Endothelial cell of umbilical vein (primary cell): Measurements from ENCODE around the gene NQO2. TPM values are rescaled to one million over a fixed set of nuclear protein-coding genes. Genes with fewer than 3 reads are reported as not detected.

Source experiments
- BruUV-seq: library from RNA; stranded (reverse); fragments of 400-500 nt; replicated peaks from 2 replicates; lab custom pipeline; 2021; lab: Mats Ljungman, UMichigan
- CTCF ChIA-PET: fragments of 300-600, 350-600 bp; sonication (Branson Sonifier 250); formaldehyde crosslinking; loops from one replicate; lab custom pipeline; 2021; ENCODE audit warnings: antibody characterized with exemption, inconsistent platforms; lab: Charles Lee
- POLR2A ChIA-PET: fragments of 300-600, 350-600 bp; sonication (Branson Sonifier 250); formaldehyde crosslinking; loops from one replicate; lab custom pipeline; 2021; ENCODE audit warnings: antibody characterized with exemption, inconsistent platforms; lab: Charles Lee
- DNase-seq: peaks from one replicate; pipeline ENCODE4 v3.0.0-alpha.2; 2011; ENCODE audit warnings: low read depth, low spot score
- FAIRE-seq: peaks from 2 replicates; lab custom pipeline; 2011; peaks lifted over from hg19 to GRCh38; lab: Jason Lieb, UNC
- H2AFZ ChIP-seq: 2 replicates; pipeline ENCODE4 v1.6.0; 2012; ENCODE audit warnings: low read depth, low read length, control low read depth, inconsistent platforms
- H3K27ac ChIP-seq: 2 replicates; pipeline ENCODE4 v1.5.1; 2011; ENCODE audit warnings: low read depth, mild to moderate bottlenecking, control low read depth, low read length, moderate library complexity; ENCODE audit not compliant: insufficient read depth
- H3K27me3 ChIP-seq, 2 experiments: 2 replicates each; pipeline versions ENCODE4 v1.6.0 to v1.6.1; 2011; ENCODE audit warnings: low read length in 2 of 2, mixed read lengths in 1 of 2; ENCODE audit not compliant: control insufficient read depth in 2 of 2, insufficient read depth in 2 of 2
- H3K36me3 ChIP-seq, 2 experiments: 2 replicates in 1 of 2; 3 replicates in 1 of 2; pipeline ENCODE4 v1.5.1; 2011; ENCODE audit warnings: low read length in 2 of 2, mild to moderate bottlenecking in 1 of 2, moderate library complexity in 1 of 2; ENCODE audit not compliant: control insufficient read depth in 2 of 2, insufficient read depth in 2 of 2; ENCODE audit errors: extremely low read depth in 1 of 2
- H3K4me1 ChIP-seq: 3 replicates; pipeline ENCODE4 v1.5.1; 2011; ENCODE audit warnings: mild to moderate bottlenecking, low read length; ENCODE audit not compliant: control insufficient read depth, insufficient read depth; ENCODE audit errors: extremely low read depth
- H3K4me2 ChIP-seq: 2 replicates; pipeline ENCODE4 v1.6.1; 2011; ENCODE audit warnings: low read length, control low read depth, mixed read lengths; ENCODE audit not compliant: insufficient read depth
- H3K4me3 ChIP-seq, 3 experiments: fragments of 200-600 bp in 1 of 3; sonication (generic), shearing (Covaris generic) in 1 of 3; replicated peaks in 1 of 3; 2 replicates each; pipeline ENCODE4 v1.5.1; 2011 to 2016; ENCODE audit warnings: control low read depth in 3 of 3, low read length in 3 of 3, mild to moderate bottlenecking in 2 of 3, inconsistent platforms in 1 of 3, low read depth in 1 of 3, moderate library complexity in 1 of 3; ENCODE audit not compliant: insufficient read depth in 1 of 3
- H3K79me2 ChIP-seq: 2 replicates; pipeline ENCODE4 v1.6.0; 2012; ENCODE audit warnings: low read length, inconsistent platforms; ENCODE audit not compliant: control insufficient read depth, insufficient read depth
- H3K9ac ChIP-seq: replicated peaks from 2 replicates; pipeline ENCODE3; 2011; ENCODE audit warnings: low read length, control low read depth; ENCODE audit not compliant: insufficient read depth; ENCODE audit errors: extremely low read depth
- H3K9me1 ChIP-seq: replicated peaks from 3 replicates; pipeline ENCODE4 v1.6.0; 2011; ENCODE audit warnings: mild to moderate bottlenecking, low read length; ENCODE audit not compliant: control insufficient read depth, insufficient read depth; ENCODE audit errors: extremely low read depth
- H3K9me3 ChIP-seq: replicated peaks from 2 replicates; pipeline ENCODE4 v1.5.1; 2012; ENCODE audit warnings: low read length, inconsistent platforms; ENCODE audit not compliant: control insufficient read depth, insufficient read depth
- H4K20me1 ChIP-seq: replicated peaks from 2 replicates; pipeline ENCODE3; 2011; ENCODE audit warnings: mild to moderate bottlenecking, low read length; ENCODE audit not compliant: control insufficient read depth, insufficient read depth; ENCODE audit errors: extremely low read depth
- EZH2 ChIP-seq: IDR thresholded peaks from 2 replicates; pipeline ENCODE4 v1.6.1; 2012; ENCODE audit warnings: borderline replicate concordance, low read depth, mild to moderate bottlenecking, moderate library complexity, low read length, inconsistent platforms; ENCODE audit not compliant: severe bottlenecking
- FOS ChIP-seq: IDR thresholded peaks from 2 replicates; pipeline ENCODE4 v1.6.1; 2011; ENCODE audit warnings: mild to moderate bottlenecking, low read length, moderate library complexity, borderline replicate concordance; ENCODE audit not compliant: insufficient read depth
- GATA2 ChIP-seq: IDR thresholded peaks from 2 replicates; pipeline ENCODE4 v1.7.0; 2011; ENCODE audit warnings: low read depth, mild to moderate bottlenecking, moderate library complexity, mixed read lengths, low read length; ENCODE audit not compliant: insufficient read length, insufficient read depth
- JUN ChIP-seq: IDR thresholded peaks from 2 replicates; pipeline ENCODE4 v1.6.1; 2011; ENCODE audit warnings: borderline replicate concordance, low read depth; ENCODE audit not compliant: insufficient read length, insufficient read depth
- MYC ChIP-seq: IDR thresholded peaks from one replicate; pipeline ENCODE4 v1.6.1; 2011; ENCODE audit warnings: mild to moderate bottlenecking, low read depth, low read length
- POLR2A ChIP-seq: IDR thresholded peaks from 2 replicates; pipeline ENCODE4 v1.6.1; 2012; ENCODE audit warnings: low read depth, mild to moderate bottlenecking, control low read depth, low read length
- POLR2AphosphoS5 ChIP-seq: IDR thresholded peaks from 2 replicates; pipeline ENCODE4 v1.6.1; 2012; ENCODE audit warnings: low read depth, mild to moderate bottlenecking, control low read depth, low read length, moderate library complexity; ENCODE audit not compliant: insufficient read depth
- dilution Hi-C: fragments of 300-500 bp; cut with MboI; formaldehyde crosslinking; loops from one replicate; pipeline ENCODE4 v1.15.0; 2019; ENCODE audit warnings: low sequenced_read_pairs; ENCODE audit not compliant: extremely low pct_ligation_motif_present
- intact Hi-C: fragments of 100-400 bp; cut with micrococcal nuclease; formaldehyde crosslinking; loops from one replicate; pipeline ENCODE4 v1.10.0; 2022
- polyA plus RNA-seq, 4 experiments: library from polyadenylated mRNA; depleted of rRNA in 3 of 4; stranded (reverse) in 3 of 4; unstranded in 1 of 4; fragments of >200 nt; gene quantifications; 2 replicates each; pipeline versions ENCODE4 v1.2.1 to v1.2.3, GENCODE V29; 2011 to 2012; ENCODE audit warnings: missing spikeins in 1 of 4
- total RNA-seq: library from RNA; stranded (reverse); gene quantifications from 2 replicates; pipeline ENCODE4 v1.2.3, GENCODE V29; 2021
- TF ChIP-seq, protein P1 (sequence below), 2 donors: IDR thresholded peaks; 1 replicate in 1 of 2; 2 replicates in 1 of 2; pipeline ENCODE4 v1.5.1; 2011; ENCODE audit warnings: low read length in 2 of 2, mild to moderate bottlenecking in 2 of 2, moderate library complexity in 2 of 2, control low read depth in 1 of 2, inconsistent platforms in 1 of 2, low read depth in 1 of 2; ENCODE audit not compliant: insufficient read depth in 1 of 2; ENCODE audit errors: extremely low read depth in 1 of 2
- TF ChIP-seq, protein P2 (sequence below): IDR thresholded peaks from 2 replicates; pipeline ENCODE4 v1.6.1; 2011; ENCODE audit not compliant: insufficient read depth, insufficient read length

Gene NQO2
- total and polyA plus RNA-seq, 2 donors (not counting 3 experiments of a cell fraction or from before 2014, with no cell fraction given), result 27.6 to 48.0 TPM

GRCh38 chr6:3063733-3064700 lies 64.3 kb downstream of the NQO2 start:
- TF ChIP-seq JUN (no peak), POLR2A (no peak), EZH2 (no peak), POLR2AphosphoS5 (no peak), MYC (no peak), FOS (no peak), GATA2 (no peak)
- TF ChIP-seq, protein P1, sequence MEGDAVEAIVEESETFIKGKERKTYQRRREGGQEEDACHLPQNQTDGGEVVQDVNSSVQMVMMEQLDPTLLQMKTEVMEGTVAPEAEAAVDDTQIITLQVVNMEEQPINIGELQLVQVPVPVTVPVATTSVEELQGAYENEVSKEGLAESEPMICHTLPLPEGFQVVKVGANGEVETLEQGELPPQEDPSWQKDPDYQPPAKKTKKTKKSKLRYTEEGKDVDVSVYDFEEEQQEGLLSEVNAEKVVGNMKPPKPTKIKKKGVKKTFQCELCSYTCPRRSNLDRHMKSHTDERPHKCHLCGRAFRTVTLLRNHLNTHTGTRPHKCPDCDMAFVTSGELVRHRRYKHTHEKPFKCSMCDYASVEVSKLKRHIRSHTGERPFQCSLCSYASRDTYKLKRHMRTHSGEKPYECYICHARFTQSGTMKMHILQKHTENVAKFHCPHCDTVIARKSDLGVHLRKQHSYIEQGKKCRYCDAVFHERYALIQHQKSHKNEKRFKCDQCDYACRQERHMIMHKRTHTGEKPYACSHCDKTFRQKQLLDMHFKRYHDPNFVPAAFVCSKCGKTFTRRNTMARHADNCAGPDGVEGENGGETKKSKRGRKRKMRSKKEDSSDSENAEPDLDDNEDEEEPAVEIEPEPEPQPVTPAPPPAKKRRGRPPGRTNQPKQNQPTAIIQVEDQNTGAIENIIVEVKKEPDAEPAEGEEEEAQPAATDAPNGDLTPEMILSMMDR (IDR thresholded peaks at IDR 0.05; ENCODE audit: extremely low read depth in 1 of 2, insufficient read depth in 1 of 2, low read depth in 1 of 2, low read length in 2 of 2), result no peak
- TF ChIP-seq, protein P2, sequence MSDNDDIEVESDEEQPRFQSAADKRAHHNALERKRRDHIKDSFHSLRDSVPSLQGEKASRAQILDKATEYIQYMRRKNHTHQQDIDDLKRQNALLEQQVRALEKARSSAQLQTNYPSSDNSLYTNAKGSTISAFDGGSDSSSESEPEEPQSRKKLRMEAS, result no peak
- BruUV-seq, result no TSS peak
- Histone ChIP-seq H3K9me1 (no peaks in the 10 kb centered on the region), H3K9ac (peak overlapping the region; percentile 19), H3K4me2 (peak overlapping the region; percentile 75), H3K36me3 (no peaks in the 10 kb centered on the region), H4K20me1 (no peaks in the 10 kb centered on the region), H2AFZ (peak overlapping the region; percentile 97), H3K27me3 (peaks cover 0 to 9% of the 10 kb centered on the region in 2 experiments), H3K79me2 (peaks cover 1% of the 10 kb centered on the region), H3K9me3 (no peaks in the 10 kb centered on the region), H3K27ac (no peak overlapping the region), H3K4me3 (peak overlapping the region; percentile 52 to 66 (median 62)), H3K4me1 (peaks cover 5% of the 10 kb centered on the region)
- CTCF ChIA-PET, result interaction anchor here (0.6 to 1.0 kb wide), 3 partner anchors 62 to 65 kb away, joined by 3 to 5 read pairs (median 3); partner anchors contain the start of gene NQO2
- intact Hi-C loops (loop anchor here (10.0 kb wide), 1 partner anchor 1449 kb away; no protein-coding TSS in a partner anchor), dilution Hi-C loops (no loop called here)
- DNase-seq, result peak; percentile 21
- FAIRE-seq, result no peak
- POLR2A ChIA-PET, result no interaction called here
